ENCODE measurements around the gene RHPN2.
"Not testable (repeated sequence)": the region's sequence is repeated elsewhere in the genome, so short reads cannot be mapped to it uniquely, and the experiment has no call there.

Gene RHPN2

GRCh38 chr19:32971715-32972540, 92.8 kb downstream of the RHPN2 start, which contains the start of the genes CEP89 and FAAP24:
Gene CEP89 (minus strand): TSS chr19:32971958. CDS start chr19:32971874, 84 bp downstream.
Gene FAAP24 (plus strand): TSS chr19:32972242. CDS start chr19:32973197, 955 bp downstream.
- peak; percentile 100 for DNase-seq

GRCh38 chr19:32971012-32971595, 93.6 kb downstream of the RHPN2 start:
- DNase-seq, result no peak

- DNase-seq, result no peak
Observed at GRCh38 chr19:32969549-32969948, 95.1 kb downstream of the RHPN2 start.

- no peak for DNase-seq
Observed at GRCh38 chr19:32966750-32967149, 97.9 kb downstream of the RHPN2 start.

- no peak for DNase-seq
Observed at GRCh38 chr19:32945260-32945659, 119.4 kb downstream of the RHPN2 start.

GRCh38 chr19:32941273-32941672, 123.4 kb downstream of the RHPN2 start:
- not testable (repeated sequence) for DNase-seq

- no peak for DNase-seq
Observed at GRCh38 chr19:32936065-32936464, 128.6 kb downstream of the RHPN2 start.

- no peak for DNase-seq
Observed at GRCh38 chr19:32935629-32936028, 129.1 kb downstream of the RHPN2 start.

GRCh38 chr19:32933571-32933970, 131.1 kb downstream of the RHPN2 start:
- no peak for DNase-seq

- no peak for DNase-seq
Observed at GRCh38 chr19:32930567-32930966, 134.1 kb downstream of the RHPN2 start.

- no peak for DNase-seq
Observed at GRCh38 chr19:32928806-32929205, 135.9 kb downstream of the RHPN2 start.
